GM18505 (cell line): Measurements from ENCODE around the gene ITLN2.
"Not testable (repeated sequence)": the region's sequence is repeated elsewhere in the genome, so short reads cannot be mapped to it uniquely, and the experiment has no call there.

Experiments used
- ATAC-seq: cut with Tn5 transposase; IDR thresholded peaks from one replicate; pipeline ENCODE4 v1.9.1; 2021; ENCODE audit not compliant: unreplicated experiment
- POLR2A ChIP-seq: IDR thresholded peaks from 4 replicates; pipeline ENCODE4 v1.6.1; 2011; ENCODE audit warnings: borderline replicate concordance; ENCODE audit not compliant: insufficient read depth, insufficient read length; ENCODE audit errors: extremely low read depth

Gene ITLN2

GRCh38 chr1:160904783-160905616 lies 49.6 kb downstream of the ITLN2 start:
- no peak for TF ChIP-seq POLR2A
- no peak for ATAC-seq

- ATAC-seq: not testable (repeated sequence)
Observed at GRCh38 chr1:160902251-160902650, 52.4 kb downstream of the ITLN2 start.

- no peak for ATAC-seq
- TF ChIP-seq POLR2A: no peak
Observed at GRCh38 chr1:160901768-160902167, 52.8 kb downstream of the ITLN2 start.

- not testable (repeated sequence) for ATAC-seq
Observed at GRCh38 chr1:160900683-160901082, 53.9 kb downstream of the ITLN2 start.
